CMK (cell line): ENCODE results near the gene ZFP36L2.

Experiments
- DNase-seq: peaks from one replicate; pipeline ENCODE4 v3.0.0-alpha.2; 2010; ENCODE audit warnings: low read depth

Gene ZFP36L2

GRCh38 chr2:43186321-43186678 is 40.1 kb downstream of the ZFP36L2 start:
- DNase-seq, result no peak

- DNase-seq, result no peak
Measured at GRCh38 chr2:43185146-43185545, 41.3 kb downstream of the ZFP36L2 start.

- DNase-seq, result no peak
Measured at GRCh38 chr2:43184339-43184895, 42.0 kb downstream of the ZFP36L2 start.

- no peak for DNase-seq
Measured at GRCh38 chr2:43183743-43184142, 42.7 kb downstream of the ZFP36L2 start.

GRCh38 chr2:43180897-43181296 is 45.5 kb downstream of the ZFP36L2 start:
- DNase-seq, result no peak

- no peak for DNase-seq
Measured at GRCh38 chr2:43179942-43180341, 46.5 kb downstream of the ZFP36L2 start.

GRCh38 chr2:43178602-43179542 is 47.5 kb downstream of the ZFP36L2 start:
- DNase-seq, result no peak

GRCh38 chr2:43178055-43178598 is 48.3 kb downstream of the ZFP36L2 start:
- peak; percentile 85 for DNase-seq

- DNase-seq, result no peak
Measured at GRCh38 chr2:43176449-43176848, 50.0 kb downstream of the ZFP36L2 start.

GRCh38 chr2:43175876-43176275 is 50.5 kb downstream of the ZFP36L2 start:
- no peak for DNase-seq

GRCh38 chr2:43175020-43175441 is 51.4 kb downstream of the ZFP36L2 start:
- no peak for DNase-seq

GRCh38 chr2:43174368-43174916 is 52.0 kb downstream of the ZFP36L2 start:
- no peak for DNase-seq
